AG04450 (cell line): ENCODE measurements around the gene MAN1C1. TPM values are rescaled to one million over a fixed set of nuclear protein-coding genes. Genes with fewer than 3 reads are reported as not detected.

ENCODE experiments used
- CTCF ChIA-PET: fragments of 300-600, 350-600 bp; formaldehyde crosslinking; extraction: SDS; loops from one replicate; lab custom pipeline; 2022; ENCODE audit warnings: antibody characterized with exemption, inconsistent platforms; lab: Charles Lee
- POLR2A ChIA-PET: fragments of 350-600 bp; formaldehyde crosslinking; extraction: SDS; loops from one replicate; lab custom pipeline; 2021; ENCODE audit warnings: antibody characterized with exemption, inconsistent platforms; lab: Yijun Ruan, JAX
- DNase-seq: peaks from one replicate; pipeline ENCODE4 v3.0.0-alpha.2; 2011; ENCODE audit warnings: low read depth, low spot score
- H3K27ac ChIP-seq: one replicate; pipeline ENCODE4 v1.5.1; 2012; ENCODE audit warnings: low read depth, low read length, control low read depth
- H3K27me3 ChIP-seq: one replicate; pipeline ENCODE4 v1.6.0; 2012; ENCODE audit warnings: low read length; ENCODE audit not compliant: control insufficient read depth, insufficient read depth
- H3K4me3 ChIP-seq: 2 replicates; pipeline ENCODE4 v1.5.1; 2011; ENCODE audit warnings: mild to moderate bottlenecking, low read depth, low read length, control low read depth
- H3K9me3 ChIP-seq: 2 replicates; pipeline ENCODE4 v1.5.1; 2012; ENCODE audit warnings: low read length; ENCODE audit not compliant: control insufficient read depth, insufficient read depth
- CTCF ChIP-seq: IDR thresholded peaks from 2 replicates; pipeline ENCODE4 v1.5.1; 2011; ENCODE audit warnings: low read depth, low read length, control low read depth, inconsistent platforms
- polyA plus RNA-seq: library from polyadenylated mRNA; depleted of rRNA; stranded (reverse); fragments of >200 nt; gene quantifications from 2 replicates; pipeline ENCODE4 v1.2.3, GENCODE V29; 2011

MAN1C1 gene
- polyA plus RNA-seq, 1 experiment = 16.9 TPM

- POLR2A ChIA-PET = no interaction called here
- DNase-seq = no peak
- Histone ChIP-seq H3K4me3 (no peak overlapping the region), H3K27me3 (peaks cover 11% of the 10 kb centered on the region), H3K27ac (no peak overlapping the region), H3K9me3 (peaks cover 5% of the 10 kb centered on the region; the same call in 1 of the 2 replicates)
- TF ChIP-seq CTCF = no peak
- CTCF ChIA-PET = no interaction called here
Measured at GRCh38 chr1:25677193-25677773, 60.7 kb downstream of the MAN1C1 start.

- no peak for TF ChIP-seq CTCF
- ChIA-PET CTCF (no interaction called here), POLR2A (no interaction called here)
- Histone ChIP-seq H3K4me3 (no peak overlapping the region), H3K27me3 (peaks cover 11% of the 10 kb centered on the region), H3K9me3 (no peaks in the 10 kb centered on the region), H3K27ac (no peak overlapping the region)
- DNase-seq = no peak
Measured at GRCh38 chr1:25679171-25679570, 62.6 kb downstream of the MAN1C1 start.

GRCh38 chr1:25680701-25681100, 64.1 kb downstream of the MAN1C1 start:
- ChIA-PET POLR2A (interaction anchor here (0.7 kb wide), 1 partner anchor 1292 kb away, joined by 4 read pairs; no protein-coding TSS in a partner anchor), CTCF (no interaction called here)
- no peak for DNase-seq
- Histone ChIP-seq H3K9me3 (no peaks in the 10 kb centered on the region), H3K4me3 (no peak overlapping the region), H3K27ac (no peak overlapping the region), H3K27me3 (peaks cover 11% of the 10 kb centered on the region)
- TF ChIP-seq CTCF = no peak

- ChIA-PET POLR2A (no interaction called here), CTCF (interaction anchor here (0.6 to 0.7 kb wide), 2 partner anchors 60 to 114 kb away, joined by 3 read pairs; no protein-coding TSS in a partner anchor)
- H3K9me3 ChIP-seq = no peaks in the 10 kb centered on the region
- DNase-seq = no peak
- H3K4me3 ChIP-seq = no peak overlapping the region
- H3K27me3 ChIP-seq = peaks cover 4% of the 10 kb centered on the region
- no peak overlapping the region for H3K27ac ChIP-seq
- no peak for TF ChIP-seq CTCF
Measured at GRCh38 chr1:25682059-25682601, 65.5 kb downstream of the MAN1C1 start.

- Histone ChIP-seq H3K4me3 (no peak overlapping the region), H3K27me3 (no peaks in the 10 kb centered on the region), H3K9me3 (no peaks in the 10 kb centered on the region), H3K27ac (no peak overlapping the region)
- DNase-seq = no peak
- ChIA-PET POLR2A (interaction anchor here (0.7 to 1.1 kb wide), 2 partner anchors 12 to 119 kb away, joined by 5 to 8 read pairs; no protein-coding TSS in a partner anchor), CTCF (no interaction called here)
- TF ChIP-seq CTCF = no peak
Measured at GRCh38 chr1:25683177-25683576, 66.6 kb downstream of the MAN1C1 start.
